Endodermal cell (in vitro differentiated cells): ENCODE data around the gene COL20A1. TPM values are rescaled to one million over a fixed set of nuclear protein-coding genes. Genes with fewer than 3 reads are reported as not detected.

ENCODE experiments used
- DNase-seq: peaks from one replicate; pipeline ENCODE4 v3.0.0-alpha.2; 2017
- H3K27ac ChIP-seq: 2 replicates; pipeline ENCODE4 v1.5.1; 2013; ENCODE audit warnings: mild to moderate bottlenecking, low read depth, low read length, moderate library complexity
- H3K27me3 ChIP-seq: 2 replicates; pipeline ENCODE4 v1.6.1; 2013; ENCODE audit warnings: mild to moderate bottlenecking, low read length, moderate library complexity; ENCODE audit not compliant: insufficient read depth, control insufficient read depth, poor library complexity, severe bottlenecking
- H3K36me3 ChIP-seq: 2 replicates; pipeline ENCODE4 v1.7.0; 2013; ENCODE audit warnings: mild to moderate bottlenecking, low read length, moderate library complexity; ENCODE audit not compliant: control insufficient read depth, insufficient read depth
- H3K4me1 ChIP-seq: one replicate; pipeline ENCODE4 v1.7.0; 2013; ENCODE audit warnings: low read length; ENCODE audit not compliant: control insufficient read depth, insufficient read depth
- H3K4me3 ChIP-seq: 2 replicates; pipeline ENCODE4 v1.5.1; 2013; ENCODE audit warnings: mild to moderate bottlenecking, low read length, moderate library complexity
- H3K9ac ChIP-seq: 2 replicates; pipeline ENCODE4 v1.6.1; 2013; ENCODE audit warnings: mild to moderate bottlenecking, low read length, moderate library complexity; ENCODE audit not compliant: poor library complexity, severe bottlenecking; ENCODE audit errors: extremely low read depth
- H3K9me3 ChIP-seq: 2 replicates; pipeline ENCODE4 v1.6.1; 2013; ENCODE audit warnings: mild to moderate bottlenecking, low read length, moderate library complexity; ENCODE audit not compliant: control insufficient read depth
- H3K27ac Mint-ChIP-seq: 2 replicates; pipeline ENCODE4 v1.8.0; 2020; ENCODE audit warnings: mixed read lengths
- H3K27me3 Mint-ChIP-seq: 2 replicates; pipeline ENCODE4 v1.8.0; 2021; ENCODE audit warnings: mild to moderate bottlenecking, mixed read lengths; ENCODE audit not compliant: insufficient read depth
- H3K36me3 Mint-ChIP-seq: 2 replicates; pipeline ENCODE4 v1.8.0; 2020; ENCODE audit warnings: low read depth, mixed read lengths
- H3K4me1 Mint-ChIP-seq: 2 replicates; pipeline ENCODE4 v1.8.0; 2020; ENCODE audit warnings: mixed read lengths
- H3K4me3 Mint-ChIP-seq: 2 replicates; pipeline ENCODE4 v1.8.0; 2020; ENCODE audit warnings: mild to moderate bottlenecking, moderate library complexity, mixed read lengths
- H3K9me3 Mint-ChIP-seq: 2 replicates; pipeline ENCODE4 v1.8.0; 2020; ENCODE audit warnings: mild to moderate bottlenecking, mixed read lengths
- WGBS, 2 experiments: methylation state at CpG; one replicate each; pipeline versions ENCODE4 v1.1.5 to v1.1.7; 2013; ENCODE audit warnings: missing lambda C conversion rate in 2 of 2, mixed read lengths in 1 of 2; ENCODE audit not compliant: insufficient coverage in 1 of 2, insufficient read length in 1 of 2; 5-methylcytosine and 5-hydroxymethylcytosine counted together
- total RNA-seq, 2 donors: library from RNA; stranded (reverse); fragmentation: NEBNext Ultra II Directional in 1 of 2; extraction: Animal tissue kit (Norgen Biotek cat#: 25700) in 1 of 2; gene quantifications; 2 replicates in 1 of 2; 3 replicates in 1 of 2; pipeline ENCODE4 v1.2.1, GENCODE V29; 2021
- TF ChIP-seq, protein P1 (sequence below): fragments of 200-600 bp; sonication (generic); conservative IDR thresholded peaks from 2 replicates; pipeline ENCODE4 v1.5.0; 2021; ENCODE audit warnings: antibody characterized with exemption, mild to moderate bottlenecking

COL20A1 gene
- total RNA-seq, 2 donors from 2014 or later, result 0.44 TPM; not detected in 1

- 85% methylated on average over 12 to 20 of the region's 20 CpGs for WGBS, 2 experiments
- Histone ChIP-seq H3K27ac (no peak overlapping the region), H3K27me3 (peaks cover 7% of the 10 kb centered on the region), H3K9ac (no peak overlapping the region), H3K4me1 (no peaks in the 10 kb centered on the region), H3K9me3 (no peaks in the 10 kb centered on the region), H3K36me3 (no peaks in the 10 kb centered on the region), H3K4me3 (no peak overlapping the region)
- Mint-ChIP-seq H3K4me1 (no peaks in the 10 kb centered on the region), H3K9me3 (peaks cover 2% of the 10 kb centered on the region), H3K27me3 (no peaks in the 10 kb centered on the region), H3K36me3 (no peaks in the 10 kb centered on the region), H3K4me3 (no peak overlapping the region), H3K27ac (no peak overlapping the region)
- no peak for DNase-seq
- TF ChIP-seq, protein P1, sequence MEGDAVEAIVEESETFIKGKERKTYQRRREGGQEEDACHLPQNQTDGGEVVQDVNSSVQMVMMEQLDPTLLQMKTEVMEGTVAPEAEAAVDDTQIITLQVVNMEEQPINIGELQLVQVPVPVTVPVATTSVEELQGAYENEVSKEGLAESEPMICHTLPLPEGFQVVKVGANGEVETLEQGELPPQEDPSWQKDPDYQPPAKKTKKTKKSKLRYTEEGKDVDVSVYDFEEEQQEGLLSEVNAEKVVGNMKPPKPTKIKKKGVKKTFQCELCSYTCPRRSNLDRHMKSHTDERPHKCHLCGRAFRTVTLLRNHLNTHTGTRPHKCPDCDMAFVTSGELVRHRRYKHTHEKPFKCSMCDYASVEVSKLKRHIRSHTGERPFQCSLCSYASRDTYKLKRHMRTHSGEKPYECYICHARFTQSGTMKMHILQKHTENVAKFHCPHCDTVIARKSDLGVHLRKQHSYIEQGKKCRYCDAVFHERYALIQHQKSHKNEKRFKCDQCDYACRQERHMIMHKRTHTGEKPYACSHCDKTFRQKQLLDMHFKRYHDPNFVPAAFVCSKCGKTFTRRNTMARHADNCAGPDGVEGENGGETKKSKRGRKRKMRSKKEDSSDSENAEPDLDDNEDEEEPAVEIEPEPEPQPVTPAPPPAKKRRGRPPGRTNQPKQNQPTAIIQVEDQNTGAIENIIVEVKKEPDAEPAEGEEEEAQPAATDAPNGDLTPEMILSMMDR, result no peak
Measured at GRCh38 chr20:63321148-63321831, 28.3 kb downstream of the COL20A1 start.

DNA sequence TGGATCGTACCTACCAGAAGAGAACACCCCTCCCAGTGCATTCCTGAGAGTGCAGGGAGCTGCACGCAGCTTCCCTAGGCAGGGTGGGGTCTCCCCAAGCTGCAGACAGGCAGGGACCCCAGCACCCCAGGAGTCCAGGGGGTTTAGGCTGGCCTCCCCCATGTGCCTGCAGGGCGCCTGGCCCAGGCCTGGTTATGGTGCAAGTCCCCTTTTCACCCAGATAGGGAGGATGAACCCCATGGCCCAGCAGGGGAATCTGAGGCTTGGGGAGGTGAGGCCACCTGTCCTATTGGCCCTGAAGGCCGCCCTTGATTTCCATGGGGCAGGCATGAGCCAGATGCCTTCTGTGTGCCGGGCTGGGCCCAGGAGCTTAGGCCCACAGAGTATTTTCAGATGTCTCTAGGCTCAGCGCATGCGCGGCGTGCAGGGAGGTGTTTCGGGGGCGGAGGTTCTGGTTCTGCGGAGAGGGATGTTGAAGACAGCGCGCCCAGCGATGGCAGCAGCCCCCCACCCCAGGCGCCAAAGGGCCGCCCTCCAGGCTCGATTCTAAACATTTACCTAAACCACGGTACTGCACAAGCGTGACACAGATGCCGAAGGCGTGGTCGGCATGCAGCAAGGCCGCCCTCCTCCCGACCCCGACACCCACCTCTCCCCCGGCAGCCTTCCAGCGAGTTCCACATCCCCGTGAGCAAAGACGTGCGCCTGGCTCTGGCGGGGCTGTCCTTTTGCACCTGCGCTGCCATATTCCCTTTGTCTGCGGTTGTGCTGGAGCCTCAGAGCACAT, 29.4 kb downstream of the COL20A1 start:
- H3K36me3 Mint-ChIP-seq, result no peaks in the 10 kb centered on the region
- H3K36me3 ChIP-seq, result no peaks in the 10 kb centered on the region
- H3K9me3 ChIP-seq, result peaks cover 5% of the 10 kb centered on the region
- no peak overlapping the region for H3K27ac Mint-ChIP-seq
- WGBS, 2 experiments, result 93% methylated on average over 26 to 34 of the region's 34 CpGs
- H3K9me3 Mint-ChIP-seq, result peaks cover 4% of the 10 kb centered on the region
- H3K4me3 ChIP-seq, result no peak overlapping the region
- no peaks in the 10 kb centered on the region for H3K27me3 Mint-ChIP-seq
- DNase-seq, result no peak
- H3K4me3 Mint-ChIP-seq, result no peak overlapping the region
- no peaks in the 10 kb centered on the region for H3K4me1 ChIP-seq
- TF ChIP-seq, protein P1, result no peak
- no peak overlapping the region for H3K27ac ChIP-seq
- H3K27me3 ChIP-seq, result peaks cover 7% of the 10 kb centered on the region
- no peak overlapping the region for H3K9ac ChIP-seq
- H3K4me1 Mint-ChIP-seq, result no peaks in the 10 kb centered on the region

DNA sequence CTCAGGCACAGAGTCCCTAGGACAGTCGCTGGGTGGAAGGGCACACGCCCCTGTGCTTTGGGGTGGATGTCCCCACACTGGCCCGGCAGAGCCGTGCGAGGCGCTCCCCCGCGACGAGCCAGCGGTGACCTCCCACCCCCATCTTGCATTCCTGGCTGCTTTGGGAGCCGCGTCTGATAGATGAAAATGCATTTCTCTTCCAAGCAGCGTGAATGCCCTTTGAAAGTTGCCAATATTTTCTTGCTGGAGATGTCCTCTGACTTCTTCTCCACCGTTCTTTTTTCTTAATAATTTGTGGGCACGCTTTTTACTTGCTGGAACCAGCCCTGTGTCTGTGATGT, 29.9 kb downstream of the COL20A1 start:
- Mint-ChIP-seq H3K9me3 (peaks cover 4% of the 10 kb centered on the region), H3K4me3 (no peak overlapping the region), H3K4me1 (no peaks in the 10 kb centered on the region), H3K27me3 (no peaks in the 10 kb centered on the region), H3K36me3 (no peaks in the 10 kb centered on the region), H3K27ac (no peak overlapping the region)
- no peak for DNase-seq
- TF ChIP-seq, protein P1, result no peak
- 83% methylated on average over 9 to 15 of the region's 15 CpGs for WGBS, 2 experiments
- peaks cover 5% of the 10 kb centered on the region for H3K9me3 ChIP-seq
- no peak overlapping the region for H3K9ac ChIP-seq
- no peaks in the 10 kb centered on the region for H3K4me1 ChIP-seq
- peaks cover 7% of the 10 kb centered on the region for H3K27me3 ChIP-seq
- no peak overlapping the region for H3K4me3 ChIP-seq
- no peaks in the 10 kb centered on the region for H3K36me3 ChIP-seq
- H3K27ac ChIP-seq, result no peak overlapping the region
